ENCODE results near the gene TEKT5. TPM values are rescaled to one million over a fixed set of nuclear protein-coding genes. Genes with fewer than 3 reads are reported as not detected.
A peak's percentile ranks its signal among the peaks of the same experiment; 100 is the strongest.

Gene TEKT5
- total RNA-seq, 6 experiments from 2014 or later = 0.20 to 1.3 (median 0.69) TPM; not detected in 2

DNA sequence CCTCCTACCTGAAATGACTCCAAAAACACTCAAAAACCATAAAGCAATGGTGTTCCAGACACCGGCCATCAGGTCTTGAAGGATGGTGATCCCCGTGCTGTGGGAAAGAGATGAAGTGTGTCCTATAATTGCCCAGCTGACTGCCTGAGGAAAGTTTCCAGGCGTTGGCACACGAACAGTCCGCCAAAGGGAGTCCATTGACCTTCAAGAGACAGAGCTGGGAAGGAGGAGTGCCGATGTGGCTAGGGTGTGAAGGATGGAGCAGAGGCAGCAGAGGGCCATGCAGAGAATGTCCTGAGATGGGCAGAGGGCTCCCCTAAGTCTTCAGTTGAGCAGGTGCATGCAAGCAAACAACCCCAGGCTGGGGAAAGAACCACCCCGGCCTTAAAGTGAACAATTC is 37.1 kb upstream of the TEKT5 start:
- H3K4me3 ChIP-seq = no peak overlapping the region
- no peak overlapping the region for H3K27ac ChIP-seq
- TF ChIP-seq, protein P1, sequence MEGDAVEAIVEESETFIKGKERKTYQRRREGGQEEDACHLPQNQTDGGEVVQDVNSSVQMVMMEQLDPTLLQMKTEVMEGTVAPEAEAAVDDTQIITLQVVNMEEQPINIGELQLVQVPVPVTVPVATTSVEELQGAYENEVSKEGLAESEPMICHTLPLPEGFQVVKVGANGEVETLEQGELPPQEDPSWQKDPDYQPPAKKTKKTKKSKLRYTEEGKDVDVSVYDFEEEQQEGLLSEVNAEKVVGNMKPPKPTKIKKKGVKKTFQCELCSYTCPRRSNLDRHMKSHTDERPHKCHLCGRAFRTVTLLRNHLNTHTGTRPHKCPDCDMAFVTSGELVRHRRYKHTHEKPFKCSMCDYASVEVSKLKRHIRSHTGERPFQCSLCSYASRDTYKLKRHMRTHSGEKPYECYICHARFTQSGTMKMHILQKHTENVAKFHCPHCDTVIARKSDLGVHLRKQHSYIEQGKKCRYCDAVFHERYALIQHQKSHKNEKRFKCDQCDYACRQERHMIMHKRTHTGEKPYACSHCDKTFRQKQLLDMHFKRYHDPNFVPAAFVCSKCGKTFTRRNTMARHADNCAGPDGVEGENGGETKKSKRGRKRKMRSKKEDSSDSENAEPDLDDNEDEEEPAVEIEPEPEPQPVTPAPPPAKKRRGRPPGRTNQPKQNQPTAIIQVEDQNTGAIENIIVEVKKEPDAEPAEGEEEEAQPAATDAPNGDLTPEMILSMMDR (IDR thresholded peaks at IDR 0.05) = no peak
- no peak for TF ChIP-seq POLR2A (IDR thresholded peaks at IDR 0.05)
- ATAC-seq = no peak
- intact Hi-C loops (cut with DNase I) = no loop called here
- H3K36me3 ChIP-seq = no peaks in the 10 kb centered on the region
- 82% methylated on average over 6 of the region's 7 CpGs for WGBS (ENCODE audit: insufficient coverage, low coverage, low lambda C conversion rate, missing lambda C conversion rate)
- H3K9me3 ChIP-seq = no peaks in the 10 kb centered on the region
- no peak for DNase-seq
- H3K27me3 ChIP-seq = no peaks in the 10 kb centered on the region
- H3K4me1 ChIP-seq = peaks cover 0 to 13% (median 6%) of the 10 kb centered on the region in 4 donors

DNA sequence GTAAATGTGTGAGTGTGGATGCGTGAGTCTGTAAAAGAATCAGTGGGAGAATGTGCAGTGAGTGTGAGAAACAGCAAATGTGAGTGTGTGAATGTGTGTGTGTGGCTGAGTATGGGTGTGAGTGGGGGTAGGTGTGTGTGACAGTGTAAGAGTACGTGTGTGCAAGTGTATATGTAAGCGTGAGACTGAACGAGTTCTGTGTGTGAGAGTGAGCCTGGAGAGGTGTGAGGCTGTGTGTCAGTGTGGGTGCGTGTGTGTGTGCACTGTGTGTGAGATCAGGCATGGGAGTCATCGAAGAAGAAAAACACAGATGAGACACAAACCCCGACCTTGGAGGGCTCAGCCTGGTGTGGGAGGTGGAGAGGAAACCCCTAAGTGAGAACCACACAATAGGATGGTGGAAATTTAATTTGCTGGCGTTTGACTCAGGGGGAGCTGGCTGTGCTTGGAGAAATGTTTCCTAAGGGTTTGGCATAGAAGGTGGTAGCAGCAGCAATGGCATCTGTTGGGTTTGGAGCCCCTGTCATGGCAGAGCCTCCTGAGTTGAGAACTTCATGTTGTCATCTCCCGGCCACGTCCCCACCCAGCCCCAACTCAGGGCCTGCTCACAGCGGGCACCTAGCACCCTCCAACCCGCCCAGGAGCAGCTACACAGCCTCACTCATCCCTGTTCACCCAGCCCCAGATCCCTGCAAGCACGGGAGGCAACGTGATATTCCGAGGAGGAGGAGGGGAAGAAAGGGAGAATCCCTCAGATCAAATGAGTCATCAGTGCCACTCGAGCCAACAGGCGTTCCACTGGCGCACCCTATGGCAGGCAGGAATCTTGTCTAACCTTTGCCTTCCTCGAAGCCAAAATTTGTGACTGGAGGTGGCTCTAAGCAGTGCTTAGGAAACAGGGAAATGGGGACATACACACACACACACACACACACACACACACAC is 34.6 kb upstream of the TEKT5 start:
- H3K4me3 ChIP-seq = no peak overlapping the region
- intact Hi-C loops (cut with DNase I) = no loop called here
- no peak overlapping the region for H3K27ac ChIP-seq
- TF ChIP-seq POLR2A (IDR thresholded peaks at IDR 0.05) = no peak
- TF ChIP-seq, protein P1 (IDR thresholded peaks at IDR 0.05) = no peak
- peak in 3 of 4 donors; percentile 53 to 81 (median 77) for ATAC-seq
- 77% methylated on average over 9 of the region's 19 CpGs for whole genome bisulfite sequencing (ENCODE audit: insufficient coverage, low coverage, low lambda C conversion rate, missing lambda C conversion rate)
- peaks cover 0 to 12% (median 4%) of the 10 kb centered on the region in 4 donors for H3K4me1 ChIP-seq
- DNase-seq = peak in 2 of 3 donors; percentile 46 to 77
- H3K27me3 ChIP-seq = no peaks in the 10 kb centered on the region
- H3K36me3 ChIP-seq = no peaks in the 10 kb centered on the region
- H3K9me3 ChIP-seq = no peaks in the 10 kb centered on the region

DNA sequence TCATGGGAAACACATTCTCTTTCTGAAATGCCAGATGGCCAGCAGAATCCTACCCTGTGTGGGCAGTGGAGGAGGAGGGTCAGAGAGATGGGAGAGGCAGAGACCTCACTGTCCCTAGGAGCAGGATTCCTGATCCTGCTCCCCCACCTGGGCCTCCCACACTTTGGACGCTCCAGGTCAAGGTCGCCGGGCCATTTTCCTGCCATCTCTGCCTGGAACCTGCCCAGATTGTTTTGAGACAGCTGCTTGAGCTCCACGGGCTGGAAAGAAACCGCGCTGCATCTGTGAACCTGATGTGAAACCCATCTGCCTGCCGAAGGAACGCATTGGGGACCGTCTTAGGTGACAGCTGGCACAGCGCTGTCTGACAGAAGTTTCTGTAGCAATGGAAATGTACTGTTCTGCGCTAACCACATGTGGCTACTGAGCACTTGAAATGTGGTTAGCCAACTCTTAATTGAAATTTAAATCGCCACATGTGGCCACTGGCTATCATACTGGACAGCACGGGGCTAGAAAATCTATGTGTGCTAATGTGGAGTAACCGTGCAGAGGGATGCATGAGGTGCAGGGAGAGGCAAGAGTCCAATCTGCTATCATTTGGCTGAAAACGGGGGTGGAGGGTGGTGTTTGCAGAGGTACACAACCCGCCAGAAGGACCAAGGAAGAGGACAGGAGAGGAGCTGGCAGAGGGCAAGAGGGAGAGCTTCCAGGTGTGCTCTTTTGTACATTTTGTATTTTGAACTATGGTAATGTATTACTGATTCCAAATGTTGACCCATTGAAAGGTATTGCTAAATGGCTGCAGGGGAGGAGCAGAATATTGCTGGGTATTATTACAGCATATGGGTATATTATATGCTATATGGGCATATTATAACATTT is 33.5 kb upstream of the TEKT5 start:
- TF ChIP-seq, protein P1 (IDR thresholded peaks at IDR 0.05) = no peak
- no peak for TF ChIP-seq POLR2A (IDR thresholded peaks at IDR 0.05)
- Histone ChIP-seq H3K36me3 (no peaks in the 10 kb centered on the region), H3K9me3 (no peaks in the 10 kb centered on the region), H3K4me1 (peaks cover 0 to 12% (median 4%) of the 10 kb centered on the region in 4 donors), H3K27ac (no peak overlapping the region), H3K27me3 (no peaks in the 10 kb centered on the region), H3K4me3 (peak overlapping the region in 1 of 3 donors; percentile 5)
- WGBS (ENCODE audit: insufficient coverage, low coverage, low lambda C conversion rate, missing lambda C conversion rate) = 40% methylated on average over 15 of the region's 16 CpGs
- DNase-seq (peak in 2 of 3 donors; percentile 33 to 80), ATAC-seq (peak; percentile 52 to 80 (median 76))
- intact Hi-C loops (cut with DNase I) = no loop called here

DNA sequence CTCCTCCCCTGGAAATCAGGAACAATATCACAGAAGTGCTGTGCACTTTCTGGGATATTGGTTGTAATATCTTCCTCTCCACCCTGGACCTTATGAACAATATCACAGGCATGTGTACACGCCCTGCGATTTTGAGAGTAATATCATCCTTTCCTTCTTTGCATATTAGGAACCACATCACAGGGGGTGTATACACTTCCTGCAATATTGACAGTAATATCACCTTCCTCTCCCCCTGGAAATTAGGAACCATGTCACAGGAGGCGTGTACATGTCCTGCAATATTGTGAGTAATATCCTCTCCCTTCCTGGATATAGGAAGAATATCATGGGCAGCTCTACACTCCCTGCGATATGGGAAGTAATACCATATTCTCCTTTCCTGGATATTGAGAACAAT is 14.2 kb upstream of the TEKT5 start:
- no peak overlapping the region for H3K27ac ChIP-seq
- no peak for ATAC-seq
- TF ChIP-seq, protein P1 (IDR thresholded peaks at IDR 0.05) = no peak
- no peak for TF ChIP-seq POLR2A (IDR thresholded peaks at IDR 0.05)
- no peak for DNase-seq
- H3K36me3 ChIP-seq = no peaks in the 10 kb centered on the region
- H3K4me3 ChIP-seq = no peak overlapping the region
- H3K4me1 ChIP-seq = no peaks in the 10 kb centered on the region
- 70% methylated on average over 4 of the region's 4 CpGs for WGBS (ENCODE audit: insufficient coverage, low coverage, low lambda C conversion rate, missing lambda C conversion rate)
- no peaks in the 10 kb centered on the region for H3K9me3 ChIP-seq
- H3K27me3 ChIP-seq = no peaks in the 10 kb centered on the region
- intact Hi-C loops (cut with DNase I) = no loop called here

Data from right lobe of liver (tissue), 6 donors.